Vagina (tissue), 2 donors: ENCODE measurements around the gene RUFY4.

Experiments used
- CTCF ChIP-seq, 3 experiments: fragments of 450-650 bp in 2 of 3; fragments of 200-600 bp in 1 of 3; sonication (generic) in 1 of 3; IDR thresholded peaks; one replicate each; pipeline ENCODE4 v1.5.1; 2017 to 2019; ENCODE audit warnings: antibody characterized with exemption in 3 of 3, mild to moderate bottlenecking in 2 of 3, moderate library complexity in 2 of 3
- POLR2A ChIP-seq, 2 donors: fragments of 450-650 bp; IDR thresholded peaks; one replicate each; pipeline ENCODE4 v1.6.1; 2017; ENCODE audit warnings: antibody characterized with exemption in 2 of 2, mild to moderate bottlenecking in 2 of 2, moderate library complexity in 2 of 2

- TF ChIP-seq POLR2A (IDR thresholded peaks at IDR 0.05) (no peak), CTCF (IDR thresholded peaks at IDR 0.05) (no peak)
These were observed 22.7 kb downstream of the RUFY4 start for GRCh38 chr2:218091746-218092145.
